ENCODE data around the gene GFRA4. TPM values are rescaled to one million over a fixed set of nuclear protein-coding genes. Genes with fewer than 3 reads are reported as not detected.

The GFRA4 gene, protein sequence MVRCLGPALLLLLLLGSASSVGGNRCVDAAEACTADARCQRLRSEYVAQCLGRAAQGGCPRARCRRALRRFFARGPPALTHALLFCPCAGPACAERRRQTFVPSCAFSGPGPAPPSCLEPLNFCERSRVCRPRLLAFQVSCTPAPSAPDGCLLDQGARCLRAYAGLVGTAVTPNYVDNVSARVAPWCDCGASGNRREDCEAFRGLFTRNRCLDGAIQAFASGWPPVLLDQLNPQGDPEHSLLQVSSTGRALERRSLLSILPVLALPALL
- total RNA-seq, result not detected

DNA sequence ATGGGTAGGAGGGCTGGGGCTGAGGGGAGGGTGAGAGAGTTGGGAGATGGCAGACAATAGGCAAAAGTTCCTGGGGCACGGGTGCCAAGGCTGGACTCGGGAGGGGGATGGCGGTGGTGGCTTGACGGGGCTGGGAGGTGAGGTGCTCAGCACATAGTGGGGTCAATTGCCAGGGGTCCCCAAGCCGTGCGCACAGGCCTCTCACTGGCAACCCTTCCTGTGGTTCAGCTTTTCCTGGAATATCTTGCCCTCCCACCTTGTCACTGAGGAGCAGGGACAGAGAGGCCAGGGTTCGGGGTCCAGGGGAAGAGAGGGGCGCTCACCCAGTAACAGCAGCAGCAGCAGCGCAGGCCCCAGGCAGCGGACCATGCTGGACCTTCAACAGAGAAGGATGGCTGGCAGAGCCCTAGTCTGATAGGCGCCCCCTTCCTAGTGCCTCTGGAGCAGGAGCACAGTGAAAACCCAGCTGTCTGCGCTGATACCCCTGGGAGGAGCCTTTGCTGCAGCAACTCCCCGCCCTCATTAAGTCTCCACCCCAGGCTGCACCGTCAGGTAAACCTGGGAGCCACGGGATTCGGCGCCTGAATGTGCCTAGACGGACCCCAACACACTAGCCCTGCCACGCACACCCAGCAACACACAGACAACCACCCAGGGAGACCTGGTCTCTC lies at the start of gene GFRA4:
GFRA4 (minus strand) TSS at position 369 of the 671 bp plus-strand sequence; CDS start at position 369, 0 bp downstream.

DNA sequence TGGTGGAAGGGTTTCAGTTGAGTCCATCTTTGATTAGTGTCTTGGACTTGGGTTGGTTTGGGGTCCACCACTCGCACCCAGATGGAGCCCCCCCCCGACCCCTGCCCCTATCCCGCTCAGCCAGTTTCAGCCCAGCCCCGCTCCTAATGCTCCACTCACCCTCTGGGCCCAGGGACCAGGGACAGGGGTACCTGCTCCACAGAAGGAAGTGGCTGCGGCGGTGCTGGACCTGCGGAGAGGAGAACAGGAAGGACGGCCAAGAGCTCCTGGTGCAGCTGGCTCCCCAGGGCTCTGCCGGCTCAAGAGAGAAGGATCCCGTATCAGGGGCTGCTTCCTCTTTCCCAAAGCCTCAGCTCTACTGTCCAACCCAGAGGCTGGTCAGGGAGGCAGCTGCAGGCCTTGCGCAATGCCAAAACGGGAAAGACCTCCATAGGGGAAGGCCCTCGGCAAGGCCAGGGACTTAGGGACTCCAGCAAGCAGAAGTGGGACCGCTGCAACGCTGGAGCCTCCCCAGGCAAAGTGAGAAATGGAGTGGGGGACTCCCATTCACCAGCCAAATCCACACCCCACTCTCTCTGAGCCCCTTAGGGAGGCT lies 49.2 kb upstream of the GFRA4 start, which contains the start of gene SIGLEC1:
SIGLEC1 (minus strand) TSS at position 322 of the 595 bp plus-strand sequence. CDS start 5,472 bp downstream, outside the sequence.

DNA sequence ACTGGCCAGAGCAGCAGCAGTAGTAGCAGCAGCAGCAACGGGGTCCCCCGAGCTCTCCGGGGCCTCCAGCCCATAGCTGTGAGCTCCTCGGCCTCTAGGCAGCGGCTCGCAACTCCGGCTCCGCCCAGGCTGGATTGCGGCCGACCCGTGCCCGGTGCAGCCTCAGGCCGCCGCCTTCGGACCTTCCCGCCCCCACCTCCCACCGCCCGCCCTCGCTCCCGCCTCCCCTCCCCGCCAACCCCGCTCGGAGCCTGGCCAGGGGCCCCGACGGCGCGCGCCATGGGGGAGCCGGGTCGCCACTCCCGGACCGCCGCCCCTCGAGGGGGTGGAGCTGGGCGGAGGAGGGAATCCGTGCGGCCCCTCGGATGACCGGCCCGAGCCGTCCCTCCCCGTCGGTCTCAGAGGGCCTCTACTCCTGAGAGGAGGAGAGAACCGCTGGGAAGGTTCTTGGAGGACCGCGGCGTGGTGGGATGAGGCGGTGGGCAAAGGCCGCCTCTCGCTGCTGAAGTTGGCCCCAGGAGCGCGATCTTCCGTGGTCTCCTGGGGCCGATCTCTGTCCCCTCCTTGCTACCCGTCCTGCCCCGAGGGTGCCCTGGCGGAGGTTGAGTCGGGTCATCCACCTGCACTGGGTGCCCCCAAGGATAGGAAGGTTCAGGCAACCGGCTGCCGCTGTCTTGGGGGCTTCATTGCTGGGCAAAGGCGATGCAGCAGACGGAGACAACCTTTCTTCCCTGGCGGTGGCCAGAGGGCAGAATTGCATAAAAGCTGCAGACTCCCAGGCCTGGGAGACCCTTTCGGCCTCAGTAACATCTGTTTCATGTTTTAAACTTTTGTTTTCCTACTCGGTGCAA lies 19.0 kb upstream of the GFRA4 start, which contains the start of gene ADAM33:
ADAM33 (minus strand) TSS at position 80 of the 851 bp plus-strand sequence; CDS start at position 74, 6 bp downstream.

Other genes starting within 250 kb of the GFRA4 start
- gene ATRN, start 192.4 kb downstream of the GFRA4 start, total RNA-seq, result 52.8 TPM
- gene ADAM33, start 18.6 kb upstream of the GFRA4 start, total RNA-seq, result 24.6 TPM
- 4.4 TPM for gene SIGLEC1, start 49.2 kb upstream of the GFRA4 start, total RNA-seq
- 25.5 TPM for gene HSPA12B, start 69.3 kb upstream of the GFRA4 start, total RNA-seq
- gene ADISSP, start 104.4 kb upstream of the GFRA4 start, total RNA-seq, result 23.7 TPM
- gene SPEF1, start 118.0 kb upstream of the GFRA4 start, total RNA-seq, result 1.9 TPM
- gene CENPB, start 123.3 kb upstream of the GFRA4 start, total RNA-seq, result 50.0 TPM
- 27.9 TPM for gene CDC25B, start 132.9 kb upstream of the GFRA4 start, total RNA-seq
- gene AP5S1, start 157.1 kb upstream of the GFRA4 start, total RNA-seq, result 19.1 TPM
- 26.6 TPM for gene MAVS, start 183.4 kb upstream of the GFRA4 start, total RNA-seq
- 42.0 TPM for gene PANK2, start 226.0 kb upstream of the GFRA4 start, total RNA-seq

All from metanephros (tissue), 1 donor.